K562 (cell line): ENCODE measurements around the gene TMEM141. TPM values are rescaled to one million over a fixed set of nuclear protein-coding genes. Genes with fewer than 3 reads are reported as not detected.

Source experiments
- ATF7 ChIP-seq: fragments of 450-650 bp; IDR thresholded peaks from 2 replicates; pipeline ENCODE4 v1.7.1; 2014; ENCODE audit warnings: mild to moderate bottlenecking, moderate library complexity
- CCNT2 ChIP-seq: IDR thresholded peaks from 2 replicates; pipeline ENCODE4 v1.6.1; 2011; ENCODE audit warnings: borderline replicate concordance, low read depth, mild to moderate bottlenecking, moderate library complexity, mixed read lengths, low read length; ENCODE audit not compliant: insufficient read length; ENCODE audit errors: extremely low read depth
- CXXC5 ChIP-seq: fragments of 250-450 bp; sonication (Bioruptor Pico); IDR thresholded peaks from 2 replicates; pipeline ENCODE4 v1.8.0; 2022; ENCODE audit warnings: inconsistent platforms, mild to moderate bottlenecking, moderate library complexity
- E2F6 ChIP-seq, 2 experiments: IDR thresholded peaks; 2 replicates each; pipeline ENCODE4 v1.6.1; 2011; ENCODE audit warnings: borderline replicate concordance in 1 of 2, control low read depth in 1 of 2, low read depth in 1 of 2, low read length in 1 of 2, mild to moderate bottlenecking in 1 of 2, mixed read lengths in 1 of 2, moderate library complexity in 1 of 2; ENCODE audit not compliant: insufficient read depth in 1 of 2, insufficient read length in 1 of 2, poor library complexity in 1 of 2, severe bottlenecking in 1 of 2; ENCODE audit errors: extremely low read depth in 1 of 2
- GATAD2A ChIP-seq: fragments of 450-650 bp; IDR thresholded peaks from 2 replicates; pipeline ENCODE4 v1.6.1; 2017
- GMEB1 ChIP-seq: fragments of 250-450 bp; sonication (Bioruptor Pico); IDR thresholded peaks from 2 replicates; pipeline ENCODE4 v1.4.0; 2020; ENCODE audit warnings: mild to moderate bottlenecking
- GTF2B ChIP-seq: IDR thresholded peaks from 2 replicates; pipeline ENCODE4 v1.6.1; 2011; ENCODE audit not compliant: insufficient read length; ENCODE audit errors: extremely low read depth
- MBD2 ChIP-seq: sonication (generic); IDR thresholded peaks from 2 replicates; pipeline ENCODE4 v1.6.1; 2016; ENCODE audit warnings: low read depth, borderline replicate concordance
- MTA1 ChIP-seq: fragments of 450-650 bp; IDR thresholded peaks from 2 replicates; pipeline ENCODE4 v1.6.1; 2017; ENCODE audit warnings: borderline replicate concordance
- MTA3 ChIP-seq: fragments of 450-650 bp; formaldehyde crosslinking; IDR thresholded peaks from 2 replicates; pipeline ENCODE4 v1.6.1; 2017; ENCODE audit warnings: mild to moderate bottlenecking, borderline replicate concordance
- PHF8 ChIP-seq: fragments of 200-600 bp; sonication (generic); IDR thresholded peaks from 2 replicates; pipeline ENCODE4 v1.6.1; 2012; ENCODE audit warnings: mixed run types, mild to moderate bottlenecking, inconsistent platforms, low read length, moderate library complexity, borderline replicate concordance
- PKNOX1 ChIP-seq: fragments of 450-650 bp; IDR thresholded peaks from 2 replicates; pipeline ENCODE4 v1.6.1; 2016
- POLR2A ChIP-seq: fragments of 450-650 bp; conservative IDR thresholded peaks from 2 replicates; pipeline ENCODE4 v1.6.1; 2016
- POLR2AphosphoS2 ChIP-seq: IDR thresholded peaks from 2 replicates; pipeline ENCODE4 v1.6.1; 2012; ENCODE audit warnings: low read length, improper control_type of control experiment
- POLR2B ChIP-seq: fragments of 450-650 bp; IDR thresholded peaks from 2 replicates; pipeline ENCODE4 v1.6.1; 2018; ENCODE audit warnings: low read depth; ENCODE audit not compliant: partially characterized antibody
- POLR2G ChIP-seq: fragments of 200-400 bp; formaldehyde crosslinking; IDR thresholded peaks from 2 replicates; pipeline ENCODE4 v1.6.1; 2017; ENCODE audit warnings: low read depth, mild to moderate bottlenecking, antibody characterized with exemption, low read length, moderate library complexity
- RB1 ChIP-seq: fragments of 450-650 bp; IDR thresholded peaks from 2 replicates; pipeline ENCODE4 v1.6.1; 2017; ENCODE audit warnings: low read depth, mild to moderate bottlenecking
- RBFOX2 ChIP-seq: fragments of 200-400 bp; formaldehyde crosslinking; IDR thresholded peaks from 2 replicates; pipeline ENCODE4 v1.6.1; 2017; ENCODE audit warnings: low read depth, mild to moderate bottlenecking, low read length, moderate library complexity
- SP1 ChIP-seq: sonication (generic); formaldehyde crosslinking; IDR thresholded peaks from 2 replicates; pipeline ENCODE4 v1.8.1; 2022; ENCODE audit warnings: mild to moderate bottlenecking, missing genetic modification reagents
- SRSF9 ChIP-seq: fragments of 200-400 bp; formaldehyde crosslinking; IDR thresholded peaks from 2 replicates; pipeline ENCODE4 v1.6.1; 2017; ENCODE audit warnings: low read depth, low read length, borderline replicate concordance
- ZBTB2 ChIP-seq: fragments of 450-650 bp; IDR thresholded peaks from 2 replicates; pipeline ENCODE4 v1.6.1; 2016; ENCODE audit warnings: antibody characterized with exemption
- ZFP1 ChIP-seq: fragments of 450-650 bp; formaldehyde crosslinking; IDR thresholded peaks from 2 replicates; pipeline ENCODE4 v1.4.0; 2020; ENCODE audit warnings: mild to moderate bottlenecking, mixed read lengths
- polyA plus RNA-seq, 8 experiments: library from polyadenylated mRNA; depleted of rRNA in 4 of 8; stranded (reverse) in 5 of 8; unstranded in 3 of 8; fragments of >200 nt; fragmentation: Nextera tagmentation in 2 of 8; fragmentation: Illumina TruSeq in 1 of 8; extraction: Ambion mirVana in 2 of 8; extraction: Trizol in 1 of 8; gene quantifications; 2 replicates each; pipeline versions ENCODE4 v1.2.1 to v1.2.3, GENCODE V29; 2011 to 2014; ENCODE audit warnings: inconsistent platforms in 1 of 8, missing spikeins in 1 of 8
- total RNA-seq, 7 experiments: library from RNA; depleted of rRNA in 6 of 7; stranded (reverse); fragments of >200 nt in 6 of 7; fragmentation: Illumina TruSeq in 2 of 7; extraction: Trizol in 2 of 7; gene quantifications; 2 replicates each; pipeline versions ENCODE4 v1.2.1 to v1.2.3, GENCODE V29; 2011 to 2021; ENCODE audit warnings: low replicate concordance in 1 of 7

Gene TMEM141
- total and polyA plus RNA-seq, 9 of the 15 experiments (the other 6 are each of a cell fraction or from before 2014, with no cell fraction given), result 21.5 to 123 (median 74.8) TPM

- TF ChIP-seq MBD2, result 0 out of 2 replicates have a peak, but pooled peaks have one; percentile 44
- TF ChIP-seq POLR2B, result peak; percentile 88
- TF ChIP-seq GTF2B, result no peak
- TF ChIP-seq CXXC5, result peak; percentile 44; the same call in 1 of the 2 replicates
- TF ChIP-seq PKNOX1, result peak; percentile 72
- peak; percentile 74 for TF ChIP-seq POLR2A
- peak; percentile 29 for TF ChIP-seq RB1
- no peak for TF ChIP-seq SRSF9
- TF ChIP-seq RBFOX2, result peak; percentile 71
- peak; percentile 98 for TF ChIP-seq ZBTB2
- peak; percentile 61; the same call in 1 of the 2 replicates for TF ChIP-seq PHF8
- TF ChIP-seq SP1 (CRISPR knock-in tag), result peak; percentile 60; the same call in 1 of the 2 replicates
- TF ChIP-seq POLR2G, result peak; percentile 77
- 0 out of 2 replicates have a peak, but pooled peaks have one; percentile 52 for TF ChIP-seq GATAD2A
- TF ChIP-seq GMEB1 (CRISPR knock-in tag), result peak; percentile 21; the same call in 1 of the 2 replicates
- peak; percentile 8; the same call in 1 of the 2 replicates for TF ChIP-seq MTA3
- TF ChIP-seq ATF7, result 0 out of 2 replicates have a peak, but pooled peaks have one; percentile 8
- TF ChIP-seq E2F6 (IDR thresholded peaks at IDR 0.05; ENCODE audit: borderline replicate concordance in 1 of 2, extremely low read depth in 1 of 2, insufficient read depth in 1 of 2, insufficient read length in 1 of 2, low read depth in 1 of 2, low read length in 1 of 2, poor library complexity in 1 of 2, severe bottlenecking in 1 of 2), result peak; percentile 34 to 68
- TF ChIP-seq CCNT2, result peak; percentile 80
- no peak for TF ChIP-seq POLR2AphosphoS2
- TF ChIP-seq MTA1, result no peak
- TF ChIP-seq ZFP1, result 0 out of 2 replicates have a peak, but pooled peaks have one; percentile 12
These were observed at the start of gene TMEM141 (continued) for GRCh38 chr9:136790640-136791515.
